GM21390 (cell line): ENCODE data around the gene EXOSC7.
"Not testable (repeated sequence)": the region's sequence is repeated elsewhere in the genome, so short reads cannot be mapped to it uniquely, and the experiment has no call there.

Experiments used
- ATAC-seq: cut with Tn5 transposase; IDR thresholded peaks from one replicate; pipeline ENCODE4 v1.9.1; 2021; ENCODE audit not compliant: unreplicated experiment

Gene EXOSC7

GRCh38 chr3:44961888-44962287 lies 14.2 kb upstream of the EXOSC7 start:
- no peak for ATAC-seq

GRCh38 chr3:44962621-44963393 lies 13.2 kb upstream of the EXOSC7 start:
- ATAC-seq = no peak

GRCh38 chr3:44963571-44964325 lies 12.3 kb upstream of the EXOSC7 start:
- ATAC-seq = no peak

- no peak for ATAC-seq
These were observed 10.9 kb upstream of the EXOSC7 start for GRCh38 chr3:44965165-44965564.

GRCh38 chr3:44966795-44967278 lies 9.2 kb upstream of the EXOSC7 start:
- ATAC-seq = no peak

- no peak for ATAC-seq
These were observed 7.6 kb upstream of the EXOSC7 start for GRCh38 chr3:44968447-44968858.

GRCh38 chr3:44969154-44969827 lies 6.8 kb upstream of the EXOSC7 start:
- ATAC-seq = no peak

- no peak for ATAC-seq
These were observed 6.2 kb upstream of the EXOSC7 start for GRCh38 chr3:44969828-44970179.

GRCh38 chr3:44970926-44971490 lies 5.0 kb upstream of the EXOSC7 start:
- ATAC-seq = no peak

GRCh38 chr3:44974416-44974815 lies 1.6 kb upstream of the EXOSC7 start:
- no peak for ATAC-seq

- ATAC-seq = no peak
These were observed 5.2 kb downstream of the EXOSC7 start for GRCh38 chr3:44981220-44981619.

GRCh38 chr3:44981751-44982150 lies 5.7 kb downstream of the EXOSC7 start:
- ATAC-seq = no peak

GRCh38 chr3:44982817-44983216 lies 6.8 kb downstream of the EXOSC7 start:
- ATAC-seq = no peak

- ATAC-seq = no peak
These were observed 7.5 kb downstream of the EXOSC7 start for GRCh38 chr3:44983484-44983941.

- ATAC-seq = no peak
These were observed 8.3 kb downstream of the EXOSC7 start for GRCh38 chr3:44984335-44984734.

GRCh38 chr3:44986330-44986729 lies 10.3 kb downstream of the EXOSC7 start:
- not testable (repeated sequence) for ATAC-seq

- no peak for ATAC-seq
These were observed 11.3 kb downstream of the EXOSC7 start for GRCh38 chr3:44987332-44987731.

GRCh38 chr3:44988073-44988472 lies 12.0 kb downstream of the EXOSC7 start:
- no peak for ATAC-seq

GRCh38 chr3:44989141-44989540 lies 13.1 kb downstream of the EXOSC7 start:
- no peak for ATAC-seq

- no peak for ATAC-seq
These were observed 13.8 kb downstream of the EXOSC7 start for GRCh38 chr3:44989636-44990373.

- ATAC-seq = no peak
These were observed 15.3 kb downstream of the EXOSC7 start for GRCh38 chr3:44991326-44991725.
